IMR-90 (cell line): ENCODE data around the gene CPED1. TPM values are rescaled to one million over a fixed set of nuclear protein-coding genes. Genes with fewer than 3 reads are reported as not detected.

ENCODE experiments used
- ATAC-seq: fragments of 200-7000 bp; cut with Tn5 transposase; 2 replicates; pipeline ENCODE4 v1.9.1; 2020; ENCODE audit warnings: low read depth, mild to moderate bottlenecking, moderate library complexity
- BruUV-seq: library from RNA; stranded (reverse); fragments of 400-500 nt; replicated peaks from 2 replicates; lab custom pipeline; 2021; lab: Mats Ljungman, UMichigan
- CTCF ChIA-PET: fragments of 300-600 bp; formaldehyde crosslinking; extraction: SDS; loops from one replicate; lab custom pipeline; 2021; ENCODE audit warnings: antibody characterized with exemption; lab: Yijun Ruan, JAX
- POLR2A ChIA-PET: fragments of 300-600 bp; sonication (Branson Sonifier 250); formaldehyde crosslinking; loops from one replicate; lab custom pipeline; 2022; ENCODE audit warnings: antibody characterized with exemption; ENCODE audit not compliant: unreplicated experiment; lab: Charles Lee
- DNase-seq: peaks from one replicate; pipeline ENCODE4 v3.0.0; 2013
- H2AFZ ChIP-seq: replicated peaks from 2 replicates; pipeline ENCODE3; 2013; ENCODE audit warnings: low read length, mild to moderate bottlenecking; ENCODE audit not compliant: poor library complexity
- H2AK5ac ChIP-seq: 2 replicates; pipeline ENCODE4 v1.6.1; 2013; ENCODE audit warnings: low read depth, low read length, inconsistent platforms
- H2AK9ac ChIP-seq: replicated peaks from 2 replicates; pipeline ENCODE3; 2013; ENCODE audit warnings: mild to moderate bottlenecking, low read depth, low read length, moderate library complexity; ENCODE audit not compliant: poor library complexity
- H2BK120ac ChIP-seq: 2 replicates; pipeline ENCODE4 v1.6.1; 2013; ENCODE audit warnings: low read depth, low read length, inconsistent platforms
- H2BK15ac ChIP-seq: 3 replicates; pipeline ENCODE4 v1.6.1; 2013; ENCODE audit warnings: low read depth, low read length, inconsistent platforms
- H2BK20ac ChIP-seq: 2 replicates; pipeline ENCODE4 v1.6.1; 2013; ENCODE audit warnings: low read depth, mild to moderate bottlenecking, inconsistent platforms, low read length, moderate library complexity
- H2BK5ac ChIP-seq: 2 replicates; pipeline ENCODE4 v1.6.1; 2013; ENCODE audit warnings: mild to moderate bottlenecking, low read depth, low read length, inconsistent platforms; ENCODE audit not compliant: poor library complexity, severe bottlenecking
- H3K14ac ChIP-seq: replicated peaks from 2 replicates; pipeline ENCODE4 v1.6.1; 2013; ENCODE audit warnings: low read depth, low read length, inconsistent platforms
- H3K18ac ChIP-seq: 2 replicates; pipeline ENCODE4 v1.6.1; 2013; ENCODE audit warnings: low read depth, low read length, control low read depth
- H3K23ac ChIP-seq: 2 replicates; pipeline ENCODE4 v1.6.1; 2013; ENCODE audit warnings: low read depth, low read length, inconsistent platforms
- H3K27ac ChIP-seq: 2 replicates; pipeline ENCODE4 v1.5.1; 2013; ENCODE audit warnings: mild to moderate bottlenecking, control low read depth, low read length; ENCODE audit not compliant: insufficient read depth
- H3K27me3 ChIP-seq: 2 replicates; pipeline ENCODE4 v1.6.1; 2013; ENCODE audit warnings: low read length; ENCODE audit not compliant: control insufficient read depth, insufficient read depth
- H3K36me3 ChIP-seq: 2 replicates; pipeline ENCODE4 v1.6.1; 2013; ENCODE audit warnings: low read length, mixed read lengths; ENCODE audit not compliant: control insufficient read depth, insufficient read depth
- H3K4ac ChIP-seq: 2 replicates; pipeline ENCODE4 v1.6.1; 2013; ENCODE audit warnings: low read depth, low read length, inconsistent platforms
- H3K4me1 ChIP-seq: 2 replicates; pipeline ENCODE4 v1.6.1; 2013; ENCODE audit warnings: low read length, mixed read lengths; ENCODE audit not compliant: control insufficient read depth, insufficient read depth
- H3K4me2 ChIP-seq: 2 replicates; pipeline ENCODE4 v1.6.1; 2013; ENCODE audit warnings: low read depth, mild to moderate bottlenecking, control low read depth, low read length, moderate library complexity
- H3K4me3 ChIP-seq: 2 replicates; pipeline ENCODE4 v1.5.1; 2013; ENCODE audit warnings: low read depth, mild to moderate bottlenecking, control low read depth, low read length, moderate library complexity; ENCODE audit not compliant: insufficient read depth
- H3K56ac ChIP-seq: 2 replicates; pipeline ENCODE4 v1.6.1; 2013; ENCODE audit warnings: low read length, inconsistent platforms; ENCODE audit not compliant: insufficient read depth; ENCODE audit errors: extremely low read depth
- H3K79me1 ChIP-seq, 2 experiments: 2 replicates each; pipeline ENCODE4 v1.6.1; 2013; ENCODE audit warnings: low read length in 2 of 2, inconsistent platforms in 1 of 2, low read depth in 1 of 2
- H3K9ac ChIP-seq: 2 replicates; pipeline ENCODE4 v1.6.1; 2013; ENCODE audit warnings: low read depth, low read length, control low read depth
- H3K9me1 ChIP-seq: 2 replicates; pipeline ENCODE4 v1.6.1; 2013; ENCODE audit warnings: low read length, inconsistent platforms; ENCODE audit not compliant: insufficient read depth
- H3K9me3 ChIP-seq: 2 replicates; pipeline ENCODE4 v1.6.1; 2013; ENCODE audit warnings: low read length; ENCODE audit not compliant: control insufficient read depth, insufficient read depth
- H4K20me1 ChIP-seq: 2 replicates; pipeline ENCODE4 v1.6.1; 2013; ENCODE audit warnings: low read length, inconsistent platforms; ENCODE audit not compliant: insufficient read depth
- H4K5ac ChIP-seq: 2 replicates; pipeline ENCODE4 v1.6.1; 2013; ENCODE audit warnings: mild to moderate bottlenecking, low read depth, low read length, control low read depth
- H4K8ac ChIP-seq, 2 experiments: 2 replicates each; pipeline ENCODE4 v1.6.1; 2013; ENCODE audit warnings: low read depth in 2 of 2, low read length in 2 of 2, control low read depth in 1 of 2, inconsistent platforms in 1 of 2
- H4K91ac ChIP-seq: 2 replicates; pipeline ENCODE4 v1.6.1; 2013; ENCODE audit warnings: low read depth, low read length, inconsistent platforms; ENCODE audit not compliant: insufficient read depth
- FOS ChIP-seq: fragments of 150-350 bp; IDR thresholded peaks from 2 replicates; pipeline ENCODE4 v1.6.1; 2016; ENCODE audit warnings: low read depth, low read length
- MAFK ChIP-seq: IDR thresholded peaks from 2 replicates; pipeline ENCODE4 v1.6.1; 2012; ENCODE audit warnings: low read depth, low read length, improper control_type of control experiment
- RCOR1 ChIP-seq: IDR thresholded peaks from 2 replicates; pipeline ENCODE4 v1.6.1; 2012; ENCODE audit warnings: mild to moderate bottlenecking, low read length, improper control_type of control experiment; ENCODE audit not compliant: insufficient replicate concordance
- dilution Hi-C: fragments of 300-500 bp; cut with HindIII; formaldehyde crosslinking; loops from one replicate; pipeline ENCODE4 v1.14.3; 2018; ENCODE audit warnings: low sequenced_read_pairs; ENCODE audit not compliant: unreplicated experiment
- in situ Hi-C: fragments of 300-500 bp; cut with MboI; formaldehyde crosslinking; loops from 3 replicates; pipeline ENCODE4 v1.14.3; 2019; ENCODE audit warnings: low sequenced_read_pairs, inconsistent platforms, mixed read lengths
- intact Hi-C: fragments of 100-400 bp; cut with micrococcal nuclease; formaldehyde crosslinking; loops from 2 replicates; pipeline ENCODE4 v1.10.0; 2022
- polyA plus RNA-seq, 3 experiments: library from polyadenylated mRNA; depleted of rRNA; stranded (reverse); fragments of >200 nt; gene quantifications; 2 replicates each; pipeline ENCODE4 v1.2.3, GENCODE V29; 2012; ENCODE audit warnings: low replicate concordance in 1 of 3
- total RNA-seq: library from RNA; depleted of rRNA; stranded (reverse); fragments of >200 nt; gene quantifications from 2 replicates; pipeline ENCODE4 v1.2.3, GENCODE V29; 2012

Gene CPED1
- total and polyA plus RNA-seq, 2 of the 4 experiments (the other 2 are of a cell fraction) = 31.2 to 96.8 TPM

- Histone ChIP-seq H3K9ac (no peak overlapping the region), H3K4ac (no peak overlapping the region), H3K9me3 (no peaks in the 10 kb centered on the region), H3K4me2 (no peak overlapping the region), H4K20me1 (no peaks in the 10 kb centered on the region), H2BK15ac (no peak overlapping the region), H3K79me1 (peaks cover 0 to 6% of the 10 kb centered on the region in 2 experiments; a peak in 2 of 4 replicates), H3K9me1 (no peaks in the 10 kb centered on the region; the same call in none of the 2 replicates), H4K8ac (no peak overlapping the region), H2AFZ (no peak overlapping the region), H2AK5ac (no peak overlapping the region), H3K4me1 (no peaks in the 10 kb centered on the region; the same call in 1 of the 2 replicates), H3K56ac (no peak overlapping the region), H3K36me3 (peaks cover 3% of the 10 kb centered on the region; the same call in 1 of the 2 replicates), H2AK9ac (no peak overlapping the region), H4K5ac (no peak overlapping the region), H3K14ac (no peak overlapping the region), H3K18ac (no peak overlapping the region), H2BK20ac (no peak overlapping the region), H2BK120ac (no peak overlapping the region), H3K23ac (no peak overlapping the region), H3K4me3 (no peak overlapping the region), H3K27ac (no peak overlapping the region), H2BK5ac (no peak overlapping the region), H4K91ac (no peak overlapping the region), H3K27me3 (no peaks in the 10 kb centered on the region)
- TF ChIP-seq FOS (no peak), RCOR1 (no peak), MAFK (no peak)
- DNase-seq = peak; percentile 12
- POLR2A ChIA-PET = no interaction called here
- intact Hi-C loops = no loop called here
- peak; percentile 61; the same call in 1 of the 2 replicates for ATAC-seq
- no TSS peak for BruUV-seq
- in situ Hi-C loops = no loop called here
- dilution Hi-C loops = no loop called here
- CTCF ChIA-PET = no interaction called here
Measured at GRCh38 chr7:121235201-121235600, 246.7 kb downstream of the CPED1 start.
